ENCODE measurements around the gene MGRN1.

Gene MGRN1

DNA sequence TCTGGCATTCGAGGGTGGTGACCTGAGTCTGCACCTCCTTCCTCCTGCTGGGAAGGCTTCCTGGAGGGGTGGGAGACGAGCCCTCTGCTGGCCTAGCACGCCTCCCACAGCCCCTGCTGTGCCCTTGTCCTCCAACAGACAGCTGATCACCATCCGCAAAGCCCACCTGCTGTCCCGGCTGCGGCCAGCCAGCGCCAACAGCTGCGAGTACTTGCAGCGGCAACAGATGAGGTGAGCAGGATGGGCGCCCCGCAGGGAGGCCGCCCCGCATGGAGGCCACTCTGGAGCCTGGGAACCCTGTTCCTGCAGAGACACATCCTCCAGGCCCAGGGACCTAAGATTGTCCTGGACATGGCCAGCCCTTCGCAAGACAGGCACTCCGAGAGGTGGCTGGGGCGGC is 31.5 kb upstream of the MGRN1 start:
- H3K36me3 ChIP-seq (ENCODE audit: control insufficient read depth in 1 of 2, insufficient read depth in 2 of 2, low read length in 2 of 2), result no peaks in the 10 kb centered on the region
- no peak overlapping the region for H3K4me3 ChIP-seq (ENCODE audit: low read depth in 1 of 2, low read length in 2 of 2)
- H3K9me3 ChIP-seq (ENCODE audit: control insufficient read depth in 1 of 2, low read length in 2 of 2), result peaks cover 0 to 4% of the 10 kb centered on the region in 2 donors
- H3K27ac ChIP-seq (ENCODE audit: low read length), result no peak overlapping the region
- H3K27me3 ChIP-seq (ENCODE audit: low read depth, low read length), result no peaks in the 10 kb centered on the region
- H3K4me1 ChIP-seq (ENCODE audit: control insufficient read depth in 1 of 2, insufficient read depth in 2 of 2, low read length in 2 of 2), result no peaks in the 10 kb centered on the region

DNA sequence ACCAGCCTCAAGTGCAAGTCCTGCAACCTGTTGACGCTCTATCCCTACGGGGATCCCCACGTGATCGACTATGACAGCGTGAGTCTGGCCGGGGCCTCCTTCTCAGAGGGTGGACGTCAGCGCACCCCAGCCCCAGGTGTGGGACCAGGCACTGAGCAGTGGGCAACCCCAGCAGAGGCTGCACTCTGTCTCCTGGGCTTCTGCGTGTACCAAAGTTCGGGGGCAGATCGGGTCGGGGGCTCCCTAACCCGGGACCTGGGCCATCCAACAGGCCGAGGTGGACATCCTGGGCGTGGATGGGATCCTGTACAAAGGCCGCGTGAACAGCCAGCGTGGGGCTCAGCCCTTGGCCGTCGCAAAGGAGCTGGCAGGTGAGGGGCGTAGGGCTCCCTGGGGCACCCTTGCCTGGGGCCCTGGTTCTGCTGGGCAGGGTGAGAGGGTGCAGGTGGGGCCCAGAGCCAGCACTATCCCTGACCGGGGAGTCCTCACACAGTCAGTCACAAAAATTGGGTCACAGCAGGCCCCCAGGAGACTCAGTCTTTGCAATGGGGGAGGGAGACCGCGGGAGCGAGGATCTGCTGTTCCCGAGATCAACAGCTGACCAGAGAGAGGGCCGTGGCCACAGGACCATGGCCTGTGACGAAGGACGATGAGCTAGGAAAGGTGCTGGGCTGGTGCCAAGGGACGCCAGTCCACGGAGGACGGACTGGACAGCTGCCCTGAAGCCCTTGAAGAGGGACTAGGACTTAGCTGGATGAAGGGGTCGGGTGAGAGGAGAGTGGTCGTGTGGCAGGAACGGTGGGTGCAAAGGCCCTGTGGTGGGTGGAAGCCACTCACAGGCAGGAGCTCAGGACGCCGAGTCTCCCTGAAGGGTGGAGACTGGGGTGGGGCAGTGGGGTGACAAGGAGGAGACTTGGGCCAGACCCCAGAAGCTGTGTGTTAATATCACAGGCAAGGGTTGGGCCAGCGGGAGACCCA is 29.9 kb upstream of the MGRN1 start:
- no peaks in the 10 kb centered on the region for H3K4me1 ChIP-seq (ENCODE audit: control insufficient read depth in 1 of 2, insufficient read depth in 2 of 2, low read length in 2 of 2)
- H3K4me3 ChIP-seq (ENCODE audit: low read depth in 1 of 2, low read length in 2 of 2), result no peak overlapping the region
- no peaks in the 10 kb centered on the region for H3K27me3 ChIP-seq (ENCODE audit: low read depth, low read length)
- no peaks in the 10 kb centered on the region for H3K9me3 ChIP-seq (ENCODE audit: control insufficient read depth in 1 of 2, low read length in 2 of 2)
- no peak overlapping the region for H3K27ac ChIP-seq (ENCODE audit: low read length)
- H3K36me3 ChIP-seq (ENCODE audit: control insufficient read depth in 1 of 2, insufficient read depth in 2 of 2, low read length in 2 of 2), result no peaks in the 10 kb centered on the region

DNA sequence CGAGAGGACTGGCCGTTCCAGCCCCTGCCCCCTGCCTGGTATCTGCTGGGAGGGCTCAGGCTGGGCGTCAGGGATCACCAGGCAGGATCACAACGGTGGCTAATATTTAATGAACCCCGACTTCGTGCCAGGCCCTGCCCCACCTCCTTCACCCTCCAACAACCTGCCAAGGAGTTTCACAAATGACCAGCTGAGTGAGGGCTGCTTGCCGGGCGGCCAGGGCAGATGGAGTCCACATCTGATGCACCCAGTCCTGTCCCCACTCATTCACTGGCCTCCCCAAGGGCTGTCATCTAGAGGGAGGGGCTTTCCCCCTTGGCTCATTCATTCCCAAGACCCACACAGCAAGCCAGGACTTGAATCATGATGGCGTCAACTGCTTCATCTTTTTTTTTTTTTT is 27.5 kb upstream of the MGRN1 start:
- no peak overlapping the region for H3K27ac ChIP-seq (ENCODE audit: low read length)
- peaks cover 0 to 8% of the 10 kb centered on the region in 2 donors for H3K4me1 ChIP-seq (ENCODE audit: control insufficient read depth in 1 of 2, insufficient read depth in 2 of 2, low read length in 2 of 2)
- H3K36me3 ChIP-seq (ENCODE audit: control insufficient read depth in 1 of 2, insufficient read depth in 2 of 2, low read length in 2 of 2), result no peaks in the 10 kb centered on the region
- H3K4me3 ChIP-seq (ENCODE audit: low read depth in 1 of 2, low read length in 2 of 2), result no peak overlapping the region
- no peaks in the 10 kb centered on the region for H3K9me3 ChIP-seq (ENCODE audit: control insufficient read depth in 1 of 2, low read length in 2 of 2)
- H3K27me3 ChIP-seq (ENCODE audit: low read depth, low read length), result no peaks in the 10 kb centered on the region

DNA sequence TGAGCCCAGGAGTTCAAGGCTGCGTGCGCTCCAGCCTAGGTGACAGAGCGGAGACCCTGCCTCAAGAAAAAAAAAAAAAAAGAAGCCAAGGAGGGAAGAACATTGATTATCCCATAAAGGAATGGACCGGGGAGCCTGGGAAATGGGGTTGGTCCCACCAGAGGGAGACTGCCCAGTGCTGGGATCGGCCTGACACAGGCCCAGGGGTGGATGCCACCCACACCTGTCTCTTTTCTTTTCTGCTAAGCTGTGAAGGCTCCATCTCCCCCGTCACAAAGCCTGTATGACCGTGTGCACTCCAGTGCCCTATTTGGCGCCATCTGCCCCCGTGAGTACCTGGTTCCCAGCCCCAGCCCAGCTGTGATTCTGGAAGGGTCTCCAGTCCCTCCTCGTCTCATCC is 25.6 kb upstream of the MGRN1 start:
- H3K4me3 ChIP-seq (ENCODE audit: low read depth in 1 of 2, low read length in 2 of 2), result no peak overlapping the region
- no peaks in the 10 kb centered on the region for H3K27me3 ChIP-seq (ENCODE audit: low read depth, low read length)
- no peaks in the 10 kb centered on the region for H3K36me3 ChIP-seq (ENCODE audit: control insufficient read depth in 1 of 2, insufficient read depth in 2 of 2, low read length in 2 of 2)
- peaks cover 0 to 8% of the 10 kb centered on the region in 2 donors for H3K4me1 ChIP-seq (ENCODE audit: control insufficient read depth in 1 of 2, insufficient read depth in 2 of 2, low read length in 2 of 2)
- H3K27ac ChIP-seq (ENCODE audit: low read length), result no peak overlapping the region
- no peaks in the 10 kb centered on the region for H3K9me3 ChIP-seq (ENCODE audit: control insufficient read depth in 1 of 2, low read length in 2 of 2)

DNA sequence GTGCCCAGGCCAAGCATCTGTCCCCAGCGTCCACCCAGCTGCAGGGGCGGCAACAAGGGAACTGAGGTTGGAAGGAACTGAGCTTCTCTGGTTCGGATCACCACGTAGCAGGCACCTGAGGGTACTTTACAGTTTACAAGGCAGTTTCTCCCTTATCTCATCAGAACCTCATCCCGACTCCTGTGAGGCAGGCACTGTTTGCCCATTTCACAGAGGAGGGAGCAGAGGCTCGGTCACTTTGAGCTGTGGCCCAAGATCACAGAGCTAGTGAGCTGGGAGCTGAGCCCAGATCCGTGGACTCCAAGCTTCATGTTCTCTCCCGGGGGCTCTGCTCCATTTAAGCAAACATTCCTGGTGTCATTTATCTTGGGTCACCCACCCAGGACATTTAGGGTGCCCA is 25.1 kb upstream of the MGRN1 start:
- H3K4me1 ChIP-seq (ENCODE audit: control insufficient read depth in 1 of 2, insufficient read depth in 2 of 2, low read length in 2 of 2), result peaks cover 0 to 8% of the 10 kb centered on the region in 2 donors
- H3K27ac ChIP-seq (ENCODE audit: low read length), result no peak overlapping the region
- no peaks in the 10 kb centered on the region for H3K27me3 ChIP-seq (ENCODE audit: low read depth, low read length)
- no peak overlapping the region for H3K4me3 ChIP-seq (ENCODE audit: low read depth in 1 of 2, low read length in 2 of 2)
- H3K36me3 ChIP-seq (ENCODE audit: control insufficient read depth in 1 of 2, insufficient read depth in 2 of 2, low read length in 2 of 2), result no peaks in the 10 kb centered on the region
- no peaks in the 10 kb centered on the region for H3K9me3 ChIP-seq (ENCODE audit: control insufficient read depth in 1 of 2, low read length in 2 of 2)

DNA sequence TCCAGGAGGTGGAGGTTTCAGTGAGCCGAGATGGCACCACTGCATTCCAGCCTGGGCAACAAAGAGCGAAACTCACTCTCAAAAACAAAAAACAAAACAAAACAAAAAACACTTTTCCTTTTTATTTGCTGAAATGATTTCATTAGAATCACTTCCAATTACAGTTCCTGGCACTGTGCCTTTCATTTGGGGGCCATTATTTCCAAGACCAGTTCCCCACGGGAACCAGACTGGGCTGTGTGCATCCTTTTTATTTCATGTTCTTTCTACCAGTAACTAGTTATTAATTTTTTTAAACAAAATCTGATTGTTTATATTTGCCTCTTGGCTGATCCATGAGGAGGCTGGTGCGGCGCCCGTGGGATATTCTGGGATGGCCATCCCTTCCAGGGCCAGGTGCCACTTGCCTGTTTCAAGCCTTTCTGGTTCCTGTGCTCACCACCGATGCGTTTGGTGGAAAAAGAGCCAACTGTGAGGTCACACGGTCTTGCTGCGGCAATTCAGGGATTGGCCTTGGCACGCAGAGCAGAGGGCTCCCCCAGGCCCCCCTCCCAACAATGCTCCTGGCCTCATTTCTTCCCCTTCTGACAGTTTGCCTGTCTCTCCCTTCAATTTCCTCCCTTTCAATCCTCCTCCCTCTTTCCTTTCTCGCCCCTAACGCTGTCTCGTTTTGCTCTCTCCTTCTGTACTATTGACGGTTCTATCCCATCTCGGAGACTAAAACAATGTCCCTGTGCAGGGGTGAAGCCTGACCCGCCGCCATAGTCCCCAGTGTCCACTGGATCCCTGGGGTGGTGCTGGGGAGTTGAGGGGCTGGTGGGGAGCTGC is 23.4 kb upstream of the MGRN1 start:
- no peaks in the 10 kb centered on the region for H3K36me3 ChIP-seq (ENCODE audit: control insufficient read depth in 1 of 2, insufficient read depth in 2 of 2, low read length in 2 of 2)
- no peak overlapping the region for H3K27ac ChIP-seq (ENCODE audit: low read length)
- no peak overlapping the region for H3K4me3 ChIP-seq (ENCODE audit: low read depth in 1 of 2, low read length in 2 of 2)
- no peaks in the 10 kb centered on the region for H3K27me3 ChIP-seq (ENCODE audit: low read depth, low read length)
- H3K4me1 ChIP-seq (ENCODE audit: control insufficient read depth in 1 of 2, insufficient read depth in 2 of 2, low read length in 2 of 2), result peaks cover 0 to 8% of the 10 kb centered on the region in 2 donors
- H3K9me3 ChIP-seq (ENCODE audit: control insufficient read depth in 1 of 2, low read length in 2 of 2), result no peaks in the 10 kb centered on the region

DNA sequence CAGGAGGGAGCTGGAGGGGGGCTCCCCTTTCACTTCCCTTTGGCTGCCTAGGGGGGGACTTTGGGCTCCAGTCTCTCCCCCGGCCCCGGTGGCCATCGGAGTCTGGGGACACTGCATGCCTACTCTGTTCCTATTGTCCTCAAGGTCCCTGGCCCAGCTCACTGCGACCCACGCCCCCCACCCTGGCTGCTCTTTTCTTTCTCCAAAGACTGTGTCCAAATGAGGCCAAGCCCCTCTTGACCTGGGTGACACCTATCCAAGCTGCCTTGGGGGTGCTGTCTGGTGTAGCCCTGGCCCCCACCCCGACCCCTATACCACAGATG is 22.8 kb upstream of the MGRN1 start:
- no peaks in the 10 kb centered on the region for H3K27me3 ChIP-seq (ENCODE audit: low read depth, low read length)
- H3K9me3 ChIP-seq (ENCODE audit: control insufficient read depth in 1 of 2, low read length in 2 of 2), result no peaks in the 10 kb centered on the region
- H3K4me3 ChIP-seq (ENCODE audit: low read depth in 1 of 2, low read length in 2 of 2), result no peak overlapping the region
- peaks cover 0 to under 1% of the 10 kb centered on the region in 2 donors for H3K36me3 ChIP-seq (ENCODE audit: control insufficient read depth in 1 of 2, insufficient read depth in 2 of 2, low read length in 2 of 2)
- H3K4me1 ChIP-seq (ENCODE audit: control insufficient read depth in 1 of 2, insufficient read depth in 2 of 2, low read length in 2 of 2), result peaks cover 0 to 8% of the 10 kb centered on the region in 2 donors
- no peak overlapping the region for H3K27ac ChIP-seq (ENCODE audit: low read length)

DNA sequence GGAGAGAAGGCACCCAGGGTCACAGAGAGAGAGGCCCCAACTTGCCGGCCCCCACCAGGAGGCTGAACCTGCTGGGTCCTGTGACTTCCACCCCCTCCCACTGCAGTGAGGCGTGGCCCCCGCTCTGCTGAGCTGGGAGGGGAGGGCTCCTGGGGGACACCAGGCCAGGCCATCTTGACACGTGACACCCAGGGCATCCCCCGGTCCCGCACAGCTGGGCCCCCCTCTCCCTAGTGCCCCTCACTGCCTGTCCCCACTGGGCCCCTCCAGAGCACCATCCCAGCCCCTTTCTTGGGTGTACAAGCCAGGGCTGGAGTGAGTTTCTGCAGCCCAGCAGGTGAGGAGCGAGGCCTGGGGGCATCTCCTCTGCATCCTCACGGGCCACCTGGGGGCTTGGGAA is 22.3 kb upstream of the MGRN1 start:
- H3K4me1 ChIP-seq (ENCODE audit: control insufficient read depth in 1 of 2, insufficient read depth in 2 of 2, low read length in 2 of 2), result peaks cover 0 to 8% of the 10 kb centered on the region in 2 donors
- no peaks in the 10 kb centered on the region for H3K27me3 ChIP-seq (ENCODE audit: low read depth, low read length)
- peaks cover 0 to 6% of the 10 kb centered on the region in 2 donors for H3K36me3 ChIP-seq (ENCODE audit: control insufficient read depth in 1 of 2, insufficient read depth in 2 of 2, low read length in 2 of 2)
- H3K27ac ChIP-seq (ENCODE audit: low read length), result no peak overlapping the region
- no peaks in the 10 kb centered on the region for H3K9me3 ChIP-seq (ENCODE audit: control insufficient read depth in 1 of 2, low read length in 2 of 2)
- H3K4me3 ChIP-seq (ENCODE audit: low read depth in 1 of 2, low read length in 2 of 2), result no peak overlapping the region

DNA sequence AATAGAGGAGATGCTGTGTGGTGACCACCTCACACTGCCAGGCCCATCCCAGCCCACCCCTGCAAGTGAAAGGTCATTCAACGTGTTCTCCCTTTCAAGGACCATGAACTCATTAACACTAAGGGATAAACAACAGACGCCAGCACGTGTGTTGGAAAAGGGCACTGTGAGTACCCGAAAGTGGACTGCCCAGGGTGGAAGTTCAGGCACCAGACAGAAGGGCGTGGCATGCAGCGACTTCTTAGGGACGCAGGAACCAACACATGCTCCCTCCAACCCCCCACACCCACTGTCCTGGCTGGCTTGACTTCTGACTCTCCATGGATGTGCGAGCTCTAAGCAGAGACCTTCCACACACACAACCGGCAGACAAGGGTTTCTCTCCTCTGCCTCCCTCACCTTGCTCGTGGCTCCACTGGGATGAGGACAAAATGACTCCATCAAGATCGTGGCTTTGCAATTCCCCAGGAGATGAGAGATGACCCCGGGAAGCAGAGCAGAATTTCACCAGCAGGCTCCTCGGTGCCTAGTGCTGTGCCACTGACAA is 20.9 kb upstream of the MGRN1 start:
- Histone ChIP-seq H3K27ac (ENCODE audit: low read length) (no peak overlapping the region), H3K9me3 (ENCODE audit: control insufficient read depth in 1 of 2, low read length in 2 of 2) (no peaks in the 10 kb centered on the region), H3K36me3 (ENCODE audit: control insufficient read depth in 1 of 2, insufficient read depth in 2 of 2, low read length in 2 of 2) (peaks cover 0 to 19% of the 10 kb centered on the region in 2 donors), H3K27me3 (ENCODE audit: low read depth, low read length) (no peaks in the 10 kb centered on the region), H3K4me3 (ENCODE audit: low read depth in 1 of 2, low read length in 2 of 2) (no peak overlapping the region), H3K4me1 (ENCODE audit: control insufficient read depth in 1 of 2, insufficient read depth in 2 of 2, low read length in 2 of 2) (peaks cover 0 to 8% of the 10 kb centered on the region in 2 donors)

DNA sequence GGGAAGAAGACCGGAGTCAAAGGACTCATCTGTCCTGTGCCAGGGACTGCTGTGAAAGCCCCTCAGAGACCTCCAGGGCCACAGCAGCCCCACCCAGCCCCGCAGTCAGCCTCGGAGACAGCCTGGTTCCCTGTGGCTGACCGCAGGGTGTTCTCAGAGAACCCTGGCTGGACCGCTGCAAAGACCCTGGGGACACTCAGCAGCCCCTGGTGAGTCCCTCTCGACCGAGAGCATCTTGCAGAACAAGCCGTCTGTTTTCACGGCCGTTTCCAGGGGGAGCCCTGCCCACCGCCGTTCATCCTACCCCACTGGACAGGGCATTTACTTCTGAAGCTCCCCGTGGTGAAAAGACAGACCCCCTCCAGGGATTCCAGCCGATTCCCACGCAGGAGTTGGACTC is 20.2 kb upstream of the MGRN1 start:
- Histone ChIP-seq H3K9me3 (ENCODE audit: control insufficient read depth in 1 of 2, low read length in 2 of 2) (no peaks in the 10 kb centered on the region), H3K4me3 (ENCODE audit: low read depth in 1 of 2, low read length in 2 of 2) (no peak overlapping the region), H3K27me3 (ENCODE audit: low read depth, low read length) (no peaks in the 10 kb centered on the region), H3K27ac (ENCODE audit: low read length) (no peak overlapping the region), H3K4me1 (ENCODE audit: control insufficient read depth in 1 of 2, insufficient read depth in 2 of 2, low read length in 2 of 2) (peaks cover 0 to 8% of the 10 kb centered on the region in 2 donors), H3K36me3 (ENCODE audit: control insufficient read depth in 1 of 2, insufficient read depth in 2 of 2, low read length in 2 of 2) (peaks cover 0 to 26% of the 10 kb centered on the region in 2 donors)

DNA sequence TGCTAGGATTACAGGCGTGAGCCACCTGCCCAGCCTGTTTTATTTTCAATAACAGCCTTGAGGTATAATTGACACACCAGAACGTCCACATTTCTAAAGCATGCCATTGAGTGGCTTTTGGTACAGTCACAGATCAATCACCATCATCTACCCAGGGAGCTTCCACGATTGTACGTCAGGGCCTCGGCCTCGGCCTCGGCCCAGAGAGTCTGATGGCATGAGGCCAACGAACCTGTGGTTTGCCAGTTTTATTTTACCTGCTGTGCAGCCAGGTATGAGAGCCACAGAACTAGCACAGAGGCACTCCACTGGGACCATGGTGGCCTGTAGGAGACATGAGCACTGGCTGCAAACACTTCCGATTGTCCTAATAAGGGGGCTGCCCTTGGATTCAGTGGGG is 18.3 kb upstream of the MGRN1 start:
- no peak overlapping the region for H3K27ac ChIP-seq (ENCODE audit: low read length)
- H3K27me3 ChIP-seq (ENCODE audit: low read depth, low read length), result no peaks in the 10 kb centered on the region
- peaks cover 0 to 9% of the 10 kb centered on the region in 2 donors for H3K4me1 ChIP-seq (ENCODE audit: control insufficient read depth in 1 of 2, insufficient read depth in 2 of 2, low read length in 2 of 2)
- H3K36me3 ChIP-seq (ENCODE audit: control insufficient read depth in 1 of 2, insufficient read depth in 2 of 2, low read length in 2 of 2), result peaks cover 0 to 29% of the 10 kb centered on the region in 2 donors
- H3K4me3 ChIP-seq (ENCODE audit: low read depth in 1 of 2, low read length in 2 of 2), result no peak overlapping the region
- no peaks in the 10 kb centered on the region for H3K9me3 ChIP-seq (ENCODE audit: control insufficient read depth in 1 of 2, low read length in 2 of 2)

Measured in muscle layer of duodenum (tissue), 2 donors.